Inferior parietal cortex (tissue), 1 donor: Measurements from ENCODE around the gene ETV5.
"Not testable (repeated sequence)": the region's sequence is repeated elsewhere in the genome, so short reads cannot be mapped to it uniquely, and the experiment has no call there.

Source experiments
- DNase-seq: peaks from one replicate; pipeline ENCODE4 v3.0.0-alpha.2; 2016; ENCODE audit errors: extremely low spot score

Gene ETV5

DNA sequence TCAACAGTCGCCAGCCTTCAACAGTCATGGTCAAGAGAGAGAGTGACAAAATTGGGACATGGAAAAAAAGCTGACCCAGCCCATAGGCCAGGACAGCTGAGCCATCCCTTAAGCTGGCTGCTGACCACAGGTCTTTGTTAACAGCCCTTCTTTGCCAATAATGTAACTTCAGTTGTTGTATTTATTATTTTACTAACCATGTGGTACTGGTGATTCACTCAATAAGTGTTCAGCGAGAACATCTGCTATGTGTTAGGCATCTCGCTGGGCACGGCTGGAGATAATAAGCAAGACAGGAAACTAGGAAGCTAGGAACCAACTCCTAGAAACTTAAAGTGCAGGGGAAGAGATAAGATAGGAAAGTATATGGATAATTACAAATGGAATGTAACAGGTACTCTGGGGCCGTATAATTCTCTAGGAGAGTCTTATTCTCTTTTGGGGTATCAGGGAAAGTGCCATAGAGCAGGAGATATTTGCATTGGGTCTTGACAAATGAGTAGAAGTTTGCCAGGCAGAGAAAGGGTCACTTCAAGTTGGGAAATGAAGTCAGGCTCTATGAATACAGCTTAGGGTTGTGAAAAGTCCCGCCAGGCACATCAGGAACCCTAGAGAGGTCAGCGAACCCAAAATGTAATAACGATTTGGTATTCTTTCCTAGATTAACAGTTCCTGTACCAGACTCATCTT lies 87.1 kb downstream of the ETV5 start:
- DNase-seq = no peak

DNA sequence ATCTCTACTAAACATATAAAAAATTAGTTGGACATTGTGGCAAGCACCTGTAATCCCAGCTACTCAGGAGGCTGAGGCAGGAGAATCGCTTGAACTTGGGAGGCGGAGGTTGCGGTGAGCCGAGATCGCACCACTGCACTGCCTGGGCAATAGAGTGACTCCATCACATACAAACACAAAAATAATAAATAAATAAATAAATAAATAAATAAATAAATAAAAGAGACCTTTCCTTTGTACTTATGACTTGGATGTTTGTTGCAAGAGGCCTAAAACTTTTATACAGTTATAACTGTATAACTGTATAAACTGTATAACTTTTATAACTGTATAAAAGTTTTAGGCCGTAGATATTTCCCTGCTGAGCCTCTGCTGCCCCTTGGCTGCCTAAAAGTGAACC lies 87.6 kb downstream of the ETV5 start:
- not testable (repeated sequence) for DNase-seq

DNA sequence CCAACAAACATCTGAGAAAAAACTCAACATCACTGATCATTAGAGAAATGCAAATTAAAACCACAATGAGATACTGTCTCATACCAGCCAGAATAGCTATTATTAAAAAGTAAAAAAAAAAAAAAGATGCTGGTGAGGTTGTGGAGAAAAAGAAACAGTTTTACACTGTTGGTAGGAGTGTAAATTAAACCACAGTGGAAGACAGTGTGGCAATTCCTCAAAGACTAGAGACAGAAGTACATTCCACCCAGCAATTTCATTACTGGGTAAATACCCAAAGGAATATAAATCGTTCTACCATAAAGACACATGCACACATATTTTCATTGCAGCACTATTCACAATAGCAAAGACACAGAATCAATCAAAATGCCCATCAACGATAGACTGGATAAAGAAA lies 89.6 kb downstream of the ETV5 start:
- not testable (repeated sequence) for DNase-seq

DNA sequence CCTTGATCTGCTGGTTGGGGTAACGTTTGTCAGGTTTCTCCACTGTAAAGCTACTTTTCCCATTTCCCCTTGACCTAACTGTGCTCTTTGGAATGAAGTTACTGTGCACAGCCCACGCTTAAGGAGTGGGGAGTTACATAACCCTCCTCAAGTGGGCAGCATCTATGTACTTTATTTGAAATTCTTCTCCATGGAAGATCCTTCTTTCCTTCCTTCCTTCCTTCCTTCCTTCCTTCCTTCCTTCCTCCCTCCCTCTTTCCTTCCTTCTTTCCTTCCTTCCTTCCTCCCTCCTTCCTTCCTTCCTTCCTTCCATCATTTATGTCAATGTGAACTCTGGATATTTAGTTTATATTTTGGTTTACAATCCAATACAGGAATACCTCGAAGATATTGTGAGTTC lies 94.0 kb downstream of the ETV5 start:
- DNase-seq = no peak

DNA sequence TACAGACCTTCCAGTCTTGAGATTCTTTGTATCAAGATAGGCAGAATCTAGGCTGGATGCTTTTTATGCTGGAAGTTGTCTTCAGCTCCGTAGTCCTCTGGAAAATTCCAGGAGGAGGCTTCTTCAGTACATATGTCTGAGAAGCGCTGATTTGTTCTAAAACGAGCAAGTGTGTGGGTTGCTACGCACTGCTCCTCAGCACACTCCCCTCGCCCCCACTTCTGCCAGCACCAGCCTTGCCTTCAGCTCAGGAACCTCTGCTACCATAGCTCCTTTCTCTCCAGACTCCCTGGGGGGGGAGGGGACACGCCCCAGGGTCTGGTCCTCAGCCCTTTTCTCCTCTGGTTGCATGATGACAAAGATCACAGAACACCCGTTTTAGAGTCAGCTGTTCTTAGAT lies 95.6 kb downstream of the ETV5 start:
- peak; percentile 72 for DNase-seq

DNA sequence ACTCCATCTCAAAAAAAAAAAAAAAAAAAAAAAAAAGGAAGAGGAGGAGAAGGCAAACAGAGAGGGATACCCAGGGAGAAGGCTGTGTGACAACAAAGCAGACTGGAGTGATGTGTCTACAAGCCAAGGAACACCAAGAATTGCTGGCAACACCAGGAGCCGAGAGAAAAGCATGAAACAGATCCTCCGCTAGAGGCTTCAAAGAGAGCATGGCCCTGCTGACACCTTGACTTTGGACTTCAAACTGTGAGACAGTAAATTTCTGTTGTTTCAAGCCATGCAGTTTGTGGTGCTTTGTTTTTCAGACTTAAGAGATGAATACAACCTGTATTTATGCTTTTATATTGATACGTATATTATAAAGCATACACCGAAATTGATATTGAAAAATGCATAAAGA lies 96.8 kb downstream of the ETV5 start:
- no peak for DNase-seq

DNA sequence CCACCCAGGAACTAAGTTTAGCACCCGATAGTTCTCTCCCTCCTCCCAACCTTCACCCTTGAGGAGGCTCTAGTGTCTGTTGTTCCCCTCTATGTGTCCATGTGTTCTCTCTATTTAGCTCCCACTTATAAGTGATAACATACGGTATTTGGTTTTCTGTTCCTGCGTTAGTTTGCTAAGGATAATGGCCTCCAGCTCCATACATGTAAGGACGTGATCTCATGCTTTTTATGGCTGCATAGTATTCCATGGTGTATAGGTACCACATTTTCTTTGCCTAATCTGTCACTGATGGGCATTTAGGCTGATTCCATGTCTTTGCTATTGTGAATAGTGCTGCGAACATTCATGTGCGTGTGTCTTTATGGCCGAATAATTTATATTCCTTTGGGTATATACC lies 104.2 kb downstream of the ETV5 start:
- DNase-seq = no peak

DNA sequence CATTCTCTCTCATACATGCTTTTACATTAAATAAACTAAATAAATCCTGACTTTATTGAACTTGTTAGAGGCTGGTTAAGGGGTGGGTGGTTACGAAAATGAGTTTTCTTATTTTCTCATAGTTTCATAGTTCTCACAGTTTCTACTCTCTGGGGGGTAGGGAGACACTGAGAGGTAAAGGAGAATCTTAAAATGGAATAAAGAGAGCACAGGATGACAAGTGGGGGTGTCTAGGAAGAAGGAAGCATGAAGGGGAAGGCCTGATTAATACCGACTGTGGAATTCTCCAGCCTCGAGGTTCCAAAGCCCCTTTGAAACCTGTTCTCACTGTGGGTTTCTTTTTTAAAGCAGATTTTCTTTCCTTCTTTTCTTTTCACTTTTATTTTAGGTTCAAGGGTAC lies 104.7 kb downstream of the ETV5 start:
- no peak for DNase-seq

DNA sequence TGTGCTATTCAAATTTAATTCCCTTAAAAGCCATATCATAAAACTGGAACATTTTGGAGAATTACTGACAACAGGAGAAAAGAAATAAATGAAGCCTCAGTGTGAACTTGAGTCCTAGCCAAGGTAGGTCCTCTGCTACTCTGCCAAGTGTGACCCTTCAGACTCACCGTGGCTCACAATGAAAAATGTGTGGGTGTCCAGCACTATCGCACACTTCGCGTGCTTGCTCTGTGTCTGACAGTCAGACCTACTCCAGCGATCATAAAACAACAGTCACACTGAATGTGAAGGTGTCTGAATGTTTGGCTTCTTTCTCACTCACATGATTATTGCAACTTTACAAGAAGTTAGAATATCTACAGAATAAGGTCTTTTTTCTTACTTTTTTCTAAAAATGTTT lies 105.3 kb downstream of the ETV5 start:
- DNase-seq = no peak

DNA sequence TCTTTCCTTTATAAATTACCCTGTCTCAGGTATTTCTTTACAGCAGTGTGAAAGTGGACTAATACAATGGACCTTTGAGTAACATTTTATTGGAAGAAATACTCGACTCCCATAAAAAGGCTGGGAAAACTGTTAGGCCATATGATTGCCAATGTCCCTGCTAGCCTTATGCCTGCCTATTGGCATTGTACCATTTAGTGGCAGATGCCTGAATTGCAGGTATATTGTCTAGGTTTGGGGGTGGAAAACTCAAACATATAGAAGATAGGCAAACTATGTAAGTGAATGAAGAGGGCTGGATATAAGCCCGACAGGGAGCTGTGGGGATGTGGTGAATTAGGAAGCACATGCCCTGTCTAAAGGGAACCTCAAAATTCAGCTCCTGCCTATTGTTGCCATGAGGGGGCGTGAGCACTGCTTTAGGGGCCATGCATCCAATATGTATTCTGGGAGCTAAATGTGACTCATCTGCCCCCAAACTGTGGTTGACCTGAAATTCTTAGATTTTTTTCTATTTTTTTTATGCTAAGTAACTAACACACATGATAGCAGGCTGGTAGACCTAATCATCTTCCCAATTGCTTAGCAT lies 105.9 kb downstream of the ETV5 start:
- no peak for DNase-seq

DNA sequence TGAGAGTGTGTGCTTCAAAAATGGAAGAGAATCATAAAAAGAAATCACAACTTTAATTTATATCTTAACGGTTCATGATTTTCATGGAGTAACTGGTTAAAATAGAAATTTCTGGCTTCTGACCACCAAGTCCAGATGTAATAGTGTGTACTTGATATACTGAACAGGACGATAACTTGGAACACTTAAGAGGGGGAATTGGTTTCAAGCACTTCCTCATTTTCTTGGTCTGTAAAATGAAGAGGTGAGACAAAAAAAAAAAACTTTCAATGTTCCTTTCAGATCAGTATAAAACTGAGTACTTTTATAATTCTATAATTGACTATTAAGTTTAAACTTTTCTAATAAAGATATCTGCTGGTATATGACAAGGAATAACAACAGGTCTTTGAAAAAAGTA lies 107.0 kb downstream of the ETV5 start:
- DNase-seq = no peak

DNA sequence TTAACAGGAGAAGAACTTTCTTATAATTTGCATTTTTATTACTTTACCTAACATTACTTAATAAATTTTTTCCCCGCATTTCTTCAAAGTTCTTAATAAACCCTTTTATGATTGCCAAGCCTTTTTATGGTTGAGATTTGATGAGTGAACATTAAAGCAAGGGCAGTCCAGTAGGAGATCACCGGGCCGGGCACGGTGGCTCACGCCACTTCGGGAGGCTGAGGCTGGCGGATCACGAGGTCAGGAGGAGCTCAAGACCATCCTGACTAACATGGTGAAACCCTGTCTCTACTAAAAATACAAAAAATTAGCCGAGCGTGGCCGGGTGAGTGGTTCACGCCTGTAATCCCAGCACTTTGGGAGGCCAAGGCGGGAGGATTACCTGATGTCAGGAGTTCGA lies 109.7 kb downstream of the ETV5 start:
- no peak for DNase-seq

DNA sequence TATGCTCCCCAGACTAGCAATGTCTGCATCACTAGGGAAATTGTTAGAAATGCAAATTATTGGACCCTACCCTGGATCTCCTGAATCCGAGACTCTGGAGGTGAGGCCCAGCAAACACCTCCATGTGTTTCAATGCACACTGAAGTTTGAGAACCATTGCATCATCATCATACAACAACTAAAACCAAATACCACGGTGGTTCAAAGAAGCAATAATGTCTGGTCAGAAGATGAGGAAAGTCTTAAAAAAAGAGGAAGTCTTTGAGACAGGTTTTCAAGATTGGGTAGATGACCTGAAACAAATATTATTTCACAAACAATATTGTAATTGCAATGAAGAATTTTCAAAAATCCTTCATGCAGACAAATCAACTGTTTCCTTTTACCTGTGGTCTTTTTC lies 110.8 kb downstream of the ETV5 start:
- DNase-seq = no peak

DNA sequence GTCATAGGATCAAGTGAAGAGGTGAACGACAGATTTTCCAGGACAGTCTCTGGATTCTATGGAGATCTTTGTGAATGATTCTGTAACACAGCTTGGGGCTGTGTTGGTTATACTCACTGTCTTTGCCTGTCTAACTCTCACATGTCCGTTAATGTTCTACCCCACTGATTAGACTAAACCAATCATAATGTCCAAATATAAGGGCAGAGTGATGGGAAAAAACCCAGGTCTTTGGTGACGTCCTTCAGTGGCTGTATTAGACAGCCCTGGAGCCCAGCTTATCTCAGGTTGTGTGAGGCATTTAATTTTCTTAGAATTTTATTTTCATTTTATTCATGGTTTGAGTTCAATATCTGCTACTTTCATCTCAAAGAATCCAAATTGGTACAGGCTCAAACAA lies 111.8 kb downstream of the ETV5 start:
- no peak for DNase-seq
